Fibroblast of gingiva (primary cell): ENCODE results near the gene MAP3K20.
"Not testable (repeated sequence)": the region's sequence is repeated elsewhere in the genome, so short reads cannot be mapped to it uniquely, and the experiment has no call there.

ENCODE experiments used
- DNase-seq: peaks from one replicate; pipeline ENCODE4 v3.0.0-alpha.2; 2011; ENCODE audit warnings: low read depth

MAP3K20 gene

DNA sequence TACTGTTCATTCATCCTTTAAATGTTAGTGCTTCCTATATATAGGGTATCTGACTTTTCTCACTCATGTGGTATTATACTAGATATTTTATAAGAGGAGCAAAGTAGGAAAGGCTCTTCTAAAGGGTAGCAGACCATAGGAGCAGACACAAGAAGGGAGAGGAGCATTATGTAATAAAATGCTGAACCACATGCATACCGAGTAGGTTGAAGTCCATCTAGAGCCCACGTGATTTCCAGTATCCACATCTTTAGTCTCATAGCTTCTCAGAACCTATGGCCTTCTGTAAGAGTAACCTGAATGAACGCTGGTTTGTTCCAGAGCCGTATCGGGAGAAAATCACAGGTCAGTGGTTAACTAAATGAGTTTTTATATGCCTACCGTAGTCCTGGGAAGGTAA, 85.9 kb downstream of the MAP3K20 start:
- DNase-seq: no peak

DNA sequence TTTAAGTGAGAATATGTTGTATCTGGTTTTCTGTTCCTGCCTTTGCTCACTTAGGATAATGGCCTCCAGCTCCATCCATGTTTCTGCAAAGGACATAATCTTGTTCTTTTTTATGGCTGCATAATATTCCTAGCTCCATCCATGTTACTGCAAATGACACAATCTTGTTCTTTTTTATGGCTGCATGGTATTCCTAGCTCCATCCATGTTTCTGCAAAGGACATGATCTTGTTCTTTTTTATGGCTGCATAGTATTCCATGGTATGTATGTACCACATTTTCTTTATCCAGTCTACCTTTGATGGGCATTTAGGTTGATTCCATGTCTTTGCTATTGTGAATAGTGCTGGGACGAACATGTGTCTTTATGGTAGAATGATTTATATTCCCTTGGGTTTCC, 87.7 kb downstream of the MAP3K20 start:
- not testable (repeated sequence) for DNase-seq

GRCh38 chr2:173164396-173164795, 88.8 kb downstream of the MAP3K20 start:
- no peak for DNase-seq

DNA sequence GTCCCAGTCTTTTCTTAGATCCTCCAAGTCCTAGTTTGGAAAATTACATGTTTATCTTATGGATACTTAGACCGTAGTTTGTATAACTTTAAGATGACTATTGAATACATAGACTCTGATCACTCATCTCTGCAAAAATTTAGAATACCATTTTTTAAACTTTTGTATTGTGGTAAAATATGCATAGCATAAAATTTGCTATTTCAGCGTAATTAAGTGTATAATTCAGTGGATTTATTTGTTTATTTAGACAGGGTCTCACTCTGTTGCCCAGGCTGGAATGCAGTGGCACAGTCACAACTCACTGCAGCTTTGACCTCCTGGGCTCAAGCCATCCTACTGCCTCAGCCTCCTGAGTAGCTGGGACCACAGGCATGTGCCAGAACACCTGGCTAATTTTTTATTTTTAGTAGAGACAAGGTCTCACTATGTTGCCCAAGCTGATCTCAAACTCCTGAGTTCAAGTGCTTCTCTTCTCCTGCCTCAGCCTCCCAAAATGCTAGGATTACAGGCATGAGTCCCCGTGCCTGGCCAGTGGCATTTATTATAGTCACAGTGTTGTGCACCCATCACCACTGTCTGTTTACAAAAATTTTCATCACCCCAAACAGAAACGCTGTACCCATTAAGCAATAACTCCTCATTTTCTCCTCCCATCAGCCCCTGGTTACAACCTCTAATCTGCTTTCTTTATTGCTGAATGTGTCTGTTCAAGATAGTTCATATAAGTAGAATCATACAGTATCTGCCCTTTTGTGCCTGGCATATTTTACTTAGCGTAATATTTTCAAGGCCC, 90.0 kb downstream of the MAP3K20 start:
- DNase-seq: no peak

GRCh38 chr2:173171321-173171720, 95.7 kb downstream of the MAP3K20 start:
- no peak for DNase-seq

DNA sequence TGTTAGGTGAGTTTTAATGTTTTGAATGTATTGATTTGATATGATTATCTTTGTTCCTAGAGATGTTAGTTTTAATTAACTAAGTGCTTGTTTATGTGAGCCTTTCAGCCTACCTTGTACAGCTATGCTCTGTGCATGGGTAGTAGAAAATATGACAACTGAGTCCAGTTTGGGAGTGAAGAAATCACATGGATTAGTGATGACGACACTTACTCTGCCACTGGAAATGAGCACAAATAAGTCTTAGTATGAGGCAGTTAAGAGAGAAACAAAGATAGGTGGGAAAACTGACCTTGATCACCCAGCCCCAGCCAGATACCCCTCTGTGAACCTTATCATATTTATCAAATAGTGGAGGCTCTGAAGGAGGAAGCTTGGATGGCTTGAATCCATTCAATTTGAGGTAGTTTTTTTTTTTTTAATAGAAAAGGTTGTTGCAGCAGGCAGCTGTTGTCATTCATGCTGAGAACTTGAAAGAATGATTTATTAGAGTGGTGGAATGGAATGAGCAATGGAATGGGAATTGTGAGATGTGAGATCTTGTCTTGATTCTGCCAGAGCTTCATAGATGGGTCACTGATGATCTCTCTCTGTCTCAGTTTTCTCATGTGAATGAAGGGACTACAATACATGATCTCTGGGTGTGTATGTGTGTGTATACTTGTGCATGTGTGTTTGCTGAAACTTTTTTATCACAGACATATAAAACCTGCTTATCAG, 96.4 kb downstream of the MAP3K20 start:
- no peak for DNase-seq

DNA sequence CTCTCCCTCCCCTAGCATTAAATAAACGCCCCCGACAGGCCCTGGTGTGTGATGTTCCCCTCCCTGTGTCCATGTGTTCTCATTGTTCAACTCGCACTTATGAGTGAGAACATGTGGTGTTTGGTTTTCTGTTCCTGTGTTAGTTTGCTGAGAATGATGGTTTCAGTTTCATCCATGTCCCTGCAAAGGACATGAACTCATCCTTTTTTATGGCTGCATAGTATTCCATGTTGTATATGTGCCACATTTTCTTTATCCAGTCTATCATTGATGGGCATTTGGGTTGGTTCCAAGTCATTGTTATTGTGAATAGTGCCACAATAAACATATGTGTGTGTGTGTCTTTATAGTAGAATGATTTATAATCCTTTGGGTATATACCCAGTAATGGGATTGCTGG, 98.7 kb downstream of the MAP3K20 start:
- DNase-seq: not testable (repeated sequence)

DNA sequence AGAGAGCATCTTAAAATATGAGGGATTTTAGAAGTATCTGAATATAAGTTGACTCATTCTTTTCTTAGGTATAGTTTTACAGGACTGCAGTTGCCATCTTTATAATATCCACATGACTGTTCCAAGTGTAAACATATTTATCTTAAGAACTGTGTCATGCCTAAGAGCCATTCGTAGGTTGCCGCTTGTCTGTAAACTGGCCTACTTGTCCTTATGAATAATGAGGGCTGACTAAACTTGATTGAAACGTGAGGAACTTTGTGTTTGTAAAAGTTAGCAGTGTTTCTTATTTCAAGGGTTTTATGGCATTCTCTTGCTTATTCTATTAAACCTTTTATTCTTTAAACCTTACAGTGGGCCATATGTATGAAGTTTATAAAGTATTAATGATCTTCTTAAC, 99.6 kb downstream of the MAP3K20 start:
- peak; percentile 34 for DNase-seq

- no peak for DNase-seq
These were observed 106.3 kb downstream of the MAP3K20 start for GRCh38 chr2:173181982-173182381.

- DNase-seq: peak; percentile 96
These were observed 108.7 kb downstream of the MAP3K20 start for GRCh38 chr2:173184031-173185004.

GRCh38 chr2:173185437-173185836, 109.8 kb downstream of the MAP3K20 start:
- no peak for DNase-seq

- DNase-seq: peak; percentile 72
These were observed 112.5 kb downstream of the MAP3K20 start for GRCh38 chr2:173187941-173188788.

DNA sequence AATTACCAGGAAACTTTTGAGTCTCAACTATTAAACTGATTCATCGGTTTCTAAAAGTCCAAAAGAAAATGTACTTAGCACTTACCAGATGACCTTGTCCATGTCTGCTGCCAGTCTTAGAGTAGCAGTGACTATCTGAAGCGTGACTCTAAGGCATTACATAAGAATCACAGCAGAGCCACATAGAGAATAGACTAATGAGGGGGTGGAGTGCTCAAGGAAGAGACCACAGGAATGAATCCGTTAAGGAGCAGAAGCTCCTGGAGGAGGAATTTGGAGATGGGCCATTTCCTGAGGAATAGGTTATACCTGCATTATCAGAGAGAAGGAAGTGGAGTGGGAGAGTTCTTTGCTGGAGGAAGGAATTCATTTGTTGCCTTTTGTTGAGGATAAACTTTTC, 116.0 kb downstream of the MAP3K20 start:
- DNase-seq: no peak

- DNase-seq: no peak
These were observed 116.4 kb downstream of the MAP3K20 start for GRCh38 chr2:173192071-173192470.

DNA sequence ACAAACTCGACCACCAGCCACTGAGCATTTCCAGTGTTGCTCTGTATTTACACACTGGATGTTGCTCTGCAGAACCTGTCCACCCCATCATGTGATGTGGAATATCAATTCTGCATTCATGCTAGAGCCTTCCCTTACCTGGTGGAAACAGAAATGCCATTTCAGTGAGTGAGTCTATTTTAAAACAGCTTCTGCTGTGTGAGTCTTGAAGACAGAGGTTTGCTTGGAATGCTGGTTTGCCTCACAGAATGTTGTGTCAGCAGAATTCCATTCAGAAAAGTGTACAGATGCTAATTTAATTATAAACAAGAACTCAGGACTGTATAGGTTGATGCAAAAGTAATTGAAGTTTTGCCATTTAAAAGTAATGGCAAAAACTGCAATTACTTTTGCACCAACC, 118.3 kb downstream of the MAP3K20 start:
- DNase-seq: peak; percentile 48

DNA sequence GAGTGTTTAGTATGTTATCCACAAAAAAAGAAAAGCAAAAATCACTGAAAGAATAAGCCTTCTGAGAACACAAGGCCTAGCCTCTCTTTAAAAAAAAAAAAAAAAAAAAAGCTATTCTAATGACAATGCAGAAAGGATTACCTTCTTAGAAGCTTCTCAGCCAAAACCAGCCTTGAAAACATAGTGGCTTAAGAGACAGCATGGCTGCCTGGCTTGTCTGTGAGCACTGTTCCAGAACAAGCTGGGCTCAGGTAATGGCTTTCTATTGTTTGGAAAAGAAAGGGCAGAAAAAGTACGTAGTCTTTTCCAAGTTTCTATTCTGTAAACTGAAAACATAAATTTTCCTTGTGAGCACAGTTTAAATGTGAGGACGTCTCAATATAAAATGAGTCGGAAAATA, 119.5 kb downstream of the MAP3K20 start:
- no peak for DNase-seq

- DNase-seq: no peak
These were observed 120.4 kb downstream of the MAP3K20 start for GRCh38 chr2:173196080-173196479.

- no peak for DNase-seq
These were observed 121.0 kb downstream of the MAP3K20 start for GRCh38 chr2:173196638-173197037.

GRCh38 chr2:173198327-173198726, 122.7 kb downstream of the MAP3K20 start:
- DNase-seq: no peak

- peak; percentile 54 for DNase-seq
These were observed 123.6 kb downstream of the MAP3K20 start for GRCh38 chr2:173199294-173199693.

GRCh38 chr2:173202570-173202969, 126.9 kb downstream of the MAP3K20 start:
- DNase-seq: no peak
